WI38 (cell line): ENCODE results near the gene CYREN.

Experiments used
- H3K4me3 ChIP-seq: 2 replicates; pipeline ENCODE4 v1.5.1; 2011; ENCODE audit warnings: low read depth, mild to moderate bottlenecking, control low read depth, low read length
- TF ChIP-seq, protein P1 (sequence below): IDR thresholded peaks from 2 replicates; pipeline ENCODE4 v1.5.1; 2012; ENCODE audit warnings: low read depth, mild to moderate bottlenecking, control low read depth, low read length

The CYREN gene

DNA sequence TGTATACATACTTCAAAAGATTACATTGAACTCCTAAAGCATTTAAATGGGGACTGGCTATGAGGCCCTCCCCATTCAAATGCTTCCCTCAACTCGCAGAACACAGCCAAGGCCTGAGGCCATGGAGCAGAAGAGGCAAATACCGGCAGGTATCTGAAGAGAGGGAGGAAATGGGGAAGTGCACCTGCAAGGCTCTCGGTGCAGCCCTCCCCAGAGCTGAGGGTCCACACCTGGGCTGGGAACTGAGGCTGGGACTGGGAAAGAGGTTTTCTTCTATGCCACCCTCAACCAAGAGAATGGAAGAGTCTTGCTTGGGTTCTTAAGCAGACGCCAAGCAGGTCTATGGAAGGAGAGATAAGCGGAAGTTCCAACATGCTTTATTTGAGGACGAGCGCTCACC, 13.0 kb upstream of the CYREN start:
- H3K4me3 ChIP-seq = no peak overlapping the region
- TF ChIP-seq, protein P1, sequence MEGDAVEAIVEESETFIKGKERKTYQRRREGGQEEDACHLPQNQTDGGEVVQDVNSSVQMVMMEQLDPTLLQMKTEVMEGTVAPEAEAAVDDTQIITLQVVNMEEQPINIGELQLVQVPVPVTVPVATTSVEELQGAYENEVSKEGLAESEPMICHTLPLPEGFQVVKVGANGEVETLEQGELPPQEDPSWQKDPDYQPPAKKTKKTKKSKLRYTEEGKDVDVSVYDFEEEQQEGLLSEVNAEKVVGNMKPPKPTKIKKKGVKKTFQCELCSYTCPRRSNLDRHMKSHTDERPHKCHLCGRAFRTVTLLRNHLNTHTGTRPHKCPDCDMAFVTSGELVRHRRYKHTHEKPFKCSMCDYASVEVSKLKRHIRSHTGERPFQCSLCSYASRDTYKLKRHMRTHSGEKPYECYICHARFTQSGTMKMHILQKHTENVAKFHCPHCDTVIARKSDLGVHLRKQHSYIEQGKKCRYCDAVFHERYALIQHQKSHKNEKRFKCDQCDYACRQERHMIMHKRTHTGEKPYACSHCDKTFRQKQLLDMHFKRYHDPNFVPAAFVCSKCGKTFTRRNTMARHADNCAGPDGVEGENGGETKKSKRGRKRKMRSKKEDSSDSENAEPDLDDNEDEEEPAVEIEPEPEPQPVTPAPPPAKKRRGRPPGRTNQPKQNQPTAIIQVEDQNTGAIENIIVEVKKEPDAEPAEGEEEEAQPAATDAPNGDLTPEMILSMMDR = no peak

DNA sequence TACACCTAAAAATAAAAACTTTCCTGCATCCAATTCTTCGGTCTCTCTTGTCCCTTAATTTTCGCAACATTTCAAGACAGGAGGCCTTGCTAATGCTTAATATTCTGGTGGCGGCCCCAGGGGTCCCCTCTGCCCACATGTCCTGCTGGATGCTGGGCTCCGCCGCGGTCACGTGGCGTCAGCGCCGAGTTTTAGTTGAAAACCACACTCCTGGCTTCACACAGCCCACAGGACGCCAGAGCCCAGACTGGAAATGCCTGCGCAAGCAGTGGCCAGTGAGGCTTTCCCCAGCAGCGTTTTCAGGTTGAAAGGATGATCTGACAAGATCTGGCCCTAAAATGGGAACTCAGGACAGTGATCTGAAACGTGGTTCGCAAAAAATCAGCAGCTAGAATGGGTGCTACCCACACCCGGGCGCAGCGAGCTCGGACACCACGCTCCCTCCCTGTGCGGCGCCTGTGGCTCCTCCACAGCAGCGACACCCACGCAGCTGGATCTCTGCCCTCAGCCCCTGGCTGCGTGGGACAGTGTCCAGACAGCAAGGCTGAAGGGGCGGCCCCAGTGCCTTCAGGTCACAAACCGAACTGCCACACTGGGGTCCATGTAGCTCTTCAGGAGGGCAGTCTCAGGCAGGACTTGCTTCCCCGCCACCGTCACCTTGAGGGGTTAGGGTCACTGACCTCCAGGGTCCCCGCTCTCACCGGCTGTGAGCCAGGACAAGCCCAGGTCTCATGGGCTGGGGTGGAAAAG, 11.6 kb upstream of the CYREN start:
- TF ChIP-seq, protein P1 = no peak
- H3K4me3 ChIP-seq = no peak overlapping the region

DNA sequence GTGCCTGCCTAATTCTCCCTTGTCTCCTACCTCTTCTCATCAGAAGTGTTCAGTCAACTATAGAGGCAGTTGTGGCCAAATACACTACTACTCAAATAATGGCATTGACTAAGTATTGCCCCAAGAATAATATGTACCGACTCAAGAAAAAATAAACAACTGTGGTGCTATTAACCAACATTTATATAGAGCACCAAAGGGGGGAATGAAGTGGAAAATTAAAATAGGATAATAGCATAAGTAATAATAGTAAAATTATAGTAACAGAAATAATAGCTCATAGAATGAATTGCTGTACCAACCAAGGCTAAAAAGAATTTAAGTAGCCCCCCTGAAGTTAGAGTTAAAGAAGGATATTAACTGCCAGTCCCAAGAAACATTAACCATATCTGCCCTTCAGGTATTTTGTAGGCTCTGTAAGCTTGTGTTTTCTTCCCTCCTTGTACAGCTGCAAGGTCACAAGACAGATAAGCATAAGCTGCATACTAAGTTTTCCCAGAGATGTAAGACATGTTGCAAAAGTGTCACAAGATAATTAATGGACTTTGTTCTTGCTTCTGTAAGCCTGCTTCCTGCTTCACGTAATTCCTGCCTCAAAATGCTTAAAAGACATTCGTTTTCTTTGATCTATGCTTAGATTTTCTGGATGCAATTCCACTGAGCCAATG, 10.9 kb upstream of the CYREN start:
- TF ChIP-seq, protein P1 = no peak
- no peak overlapping the region for H3K4me3 ChIP-seq

DNA sequence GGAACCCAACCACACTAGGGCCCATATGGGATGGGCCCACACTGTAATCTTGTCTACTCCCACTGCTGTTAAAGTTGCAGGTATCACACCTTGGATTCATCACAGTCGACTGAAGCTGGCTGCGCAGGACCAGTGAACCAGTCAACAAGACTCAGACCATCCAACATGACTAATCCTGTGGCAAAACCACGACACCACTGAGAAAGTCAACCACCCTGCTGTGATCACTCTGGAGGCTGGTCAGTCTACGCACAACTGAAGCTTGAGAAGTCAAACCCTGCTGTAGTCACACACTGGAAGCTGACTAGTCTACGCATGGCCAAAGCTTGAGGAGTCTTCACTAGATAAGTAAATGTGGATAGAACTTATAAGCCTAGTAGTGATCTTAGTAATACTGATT, 9.6 kb upstream of the CYREN start:
- H3K4me3 ChIP-seq = no peak overlapping the region
- TF ChIP-seq, protein P1 = no peak

DNA sequence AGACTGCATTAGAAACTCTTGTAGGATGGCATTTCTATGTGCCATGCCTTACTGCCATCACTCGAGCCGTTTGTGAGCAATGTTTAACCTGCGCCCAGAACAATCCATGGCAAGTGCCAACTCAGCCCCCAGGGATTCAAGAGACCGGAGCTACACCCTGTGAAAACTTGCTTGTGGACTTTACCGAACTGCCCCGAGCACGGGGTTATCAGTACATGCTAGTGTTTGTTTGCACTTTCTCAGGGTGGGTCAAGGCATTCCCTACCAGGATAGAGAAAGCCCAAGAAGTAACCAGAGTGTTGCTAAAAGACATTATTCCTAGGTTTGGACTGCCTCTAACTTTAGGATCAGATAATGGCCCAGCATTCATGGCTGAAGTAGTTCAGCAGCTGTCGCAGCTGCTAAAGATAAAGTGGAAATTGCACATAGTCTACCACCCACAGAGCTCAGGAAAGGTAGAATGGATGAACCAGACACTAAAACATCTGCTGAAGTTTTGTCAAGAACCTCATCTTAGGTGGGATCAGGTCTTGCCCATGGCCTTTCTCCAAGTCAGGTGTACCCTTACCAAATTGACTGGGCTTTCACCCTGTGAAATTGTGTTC, 8.9 kb upstream of the CYREN start:
- TF ChIP-seq, protein P1 = no peak

DNA sequence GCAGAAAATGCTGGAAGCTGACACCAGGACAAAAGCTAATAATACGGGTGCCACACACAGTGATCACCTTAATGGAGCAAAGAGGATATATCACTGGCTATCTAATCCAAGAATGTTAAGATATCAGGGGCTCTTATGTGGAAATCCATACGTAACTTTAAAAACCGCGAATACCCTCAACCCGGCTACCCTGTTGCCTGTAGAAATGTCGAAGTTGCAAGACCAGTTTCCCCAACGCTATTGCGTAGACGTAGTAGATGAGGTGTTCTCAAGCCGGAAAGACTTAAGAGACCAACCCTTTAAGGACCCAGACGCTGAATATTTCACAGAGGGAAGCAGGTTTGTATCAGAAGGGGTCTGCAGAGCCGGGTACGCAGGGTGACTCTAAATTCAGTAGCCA, 7.9 kb upstream of the CYREN start:
- TF ChIP-seq, protein P1 = no peak

More for the DNA sequence above, 8.9 kb upstream of the CYREN start:
- H3K4me3 ChIP-seq = no peak overlapping the region

More for the DNA sequence above, 7.9 kb upstream of the CYREN start:
- H3K4me3 ChIP-seq = no peak overlapping the region
